Neural cell (in vitro differentiated cells): ENCODE measurements around the gene VASN.

Experiments
- EZH2 ChIP-seq: fragments of 200-600, 300-800 bp; shearing (Covaris generic), sonication (generic); IDR thresholded peaks from 2 replicates; pipeline ENCODE4 v1.6.1; 2014; ENCODE audit warnings: antibody characterized with exemption, low read length, borderline replicate concordance, mild to moderate bottlenecking; ENCODE audit not compliant: insufficient read depth, poor library complexity, severe bottlenecking
- MXI1 ChIP-seq: fragments of 450-650 bp; conservative IDR thresholded peaks from 2 replicates; pipeline ENCODE4 v1.6.1; 2014; ENCODE audit warnings: antibody characterized with exemption, mild to moderate bottlenecking; ENCODE audit not compliant: poor library complexity, severe bottlenecking
- SMC3 ChIP-seq: fragments of 450-650 bp; conservative IDR thresholded peaks from 2 replicates; pipeline ENCODE4 v1.6.1; 2014; ENCODE audit warnings: antibody characterized with exemption, mild to moderate bottlenecking, moderate library complexity; ENCODE audit not compliant: poor library complexity
- TF ChIP-seq, protein P1 (sequence below): fragments of 450-650 bp; IDR thresholded peaks from 2 replicates; pipeline ENCODE4 v1.5.1; 2014; ENCODE audit warnings: antibody characterized with exemption, mild to moderate bottlenecking, moderate library complexity; ENCODE audit not compliant: poor library complexity, severe bottlenecking

DNA sequence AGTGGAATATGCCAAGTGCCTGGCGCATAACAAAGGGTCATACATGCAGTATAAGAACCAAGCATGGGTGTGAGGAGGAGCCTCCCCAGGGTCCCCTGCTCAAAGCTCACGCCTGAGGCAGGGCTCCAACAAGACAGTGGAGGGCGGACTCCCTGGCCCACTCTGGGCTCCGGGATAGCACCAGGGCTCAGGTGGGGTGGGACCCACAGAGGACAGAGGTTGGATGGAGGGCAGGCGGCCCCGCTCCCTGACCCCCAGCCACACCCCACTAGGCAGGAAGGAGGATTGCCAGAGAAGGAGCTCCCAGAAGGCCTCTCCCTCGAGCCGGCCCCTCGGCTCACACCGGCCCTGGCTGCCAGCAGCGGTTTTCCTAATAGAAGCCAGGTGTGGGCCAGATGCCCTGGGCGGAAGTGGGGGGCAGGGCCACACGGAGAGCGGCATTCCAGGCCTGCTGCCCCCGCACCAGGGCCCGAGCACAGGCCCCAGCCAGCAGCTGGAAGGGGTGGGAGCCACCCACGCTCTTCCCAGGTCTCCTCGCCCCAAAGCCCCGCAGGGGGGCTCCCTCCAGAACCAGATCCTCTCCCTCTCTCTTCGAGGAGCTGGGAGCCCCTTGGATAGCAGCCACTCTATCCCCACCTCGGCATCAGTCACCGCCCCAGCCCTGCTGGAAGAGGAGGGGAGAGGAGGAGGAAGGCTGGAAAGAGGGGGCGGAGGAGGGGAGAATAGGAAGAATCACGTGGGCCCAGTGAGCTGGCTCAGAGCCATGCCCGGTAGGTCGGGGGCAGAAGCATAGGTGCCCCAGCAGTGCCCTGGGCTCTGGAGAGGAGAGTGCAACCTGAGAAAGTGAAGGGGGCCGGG, 21.0 kb downstream of the VASN start:
- TF ChIP-seq, protein P1, sequence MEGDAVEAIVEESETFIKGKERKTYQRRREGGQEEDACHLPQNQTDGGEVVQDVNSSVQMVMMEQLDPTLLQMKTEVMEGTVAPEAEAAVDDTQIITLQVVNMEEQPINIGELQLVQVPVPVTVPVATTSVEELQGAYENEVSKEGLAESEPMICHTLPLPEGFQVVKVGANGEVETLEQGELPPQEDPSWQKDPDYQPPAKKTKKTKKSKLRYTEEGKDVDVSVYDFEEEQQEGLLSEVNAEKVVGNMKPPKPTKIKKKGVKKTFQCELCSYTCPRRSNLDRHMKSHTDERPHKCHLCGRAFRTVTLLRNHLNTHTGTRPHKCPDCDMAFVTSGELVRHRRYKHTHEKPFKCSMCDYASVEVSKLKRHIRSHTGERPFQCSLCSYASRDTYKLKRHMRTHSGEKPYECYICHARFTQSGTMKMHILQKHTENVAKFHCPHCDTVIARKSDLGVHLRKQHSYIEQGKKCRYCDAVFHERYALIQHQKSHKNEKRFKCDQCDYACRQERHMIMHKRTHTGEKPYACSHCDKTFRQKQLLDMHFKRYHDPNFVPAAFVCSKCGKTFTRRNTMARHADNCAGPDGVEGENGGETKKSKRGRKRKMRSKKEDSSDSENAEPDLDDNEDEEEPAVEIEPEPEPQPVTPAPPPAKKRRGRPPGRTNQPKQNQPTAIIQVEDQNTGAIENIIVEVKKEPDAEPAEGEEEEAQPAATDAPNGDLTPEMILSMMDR = no peak
- TF ChIP-seq EZH2 (no peak), SMC3 (no peak), MXI1 (no peak)
